HG03378 (cell line): Measurements from ENCODE around the gene NUDT8.
"Not testable (repeated sequence)": the region's sequence is repeated elsewhere in the genome, so short reads cannot be mapped to it uniquely, and the experiment has no call there.

Experiments
- ATAC-seq: cut with Tn5 transposase; IDR thresholded peaks from one replicate; pipeline ENCODE4 v1.9.1; 2021; ENCODE audit warnings: mild to moderate bottlenecking, moderate library complexity; ENCODE audit not compliant: unreplicated experiment

The NUDT8 gene

GRCh38 chr11:67644042-67644441, 14.3 kb upstream of the NUDT8 start:
- no peak for ATAC-seq

GRCh38 chr11:67642173-67643120, 12.7 kb upstream of the NUDT8 start:
- ATAC-seq = no peak

- ATAC-seq = no peak
Observed at GRCh38 chr11:67641338-67642172, 11.8 kb upstream of the NUDT8 start.

- no peak for ATAC-seq
Observed at GRCh38 chr11:67640758-67641337, 11.1 kb upstream of the NUDT8 start.

- ATAC-seq = no peak
Observed at GRCh38 chr11:67640021-67640757, 10.5 kb upstream of the NUDT8 start.

- ATAC-seq = no peak
Observed at GRCh38 chr11:67639438-67639859, 9.7 kb upstream of the NUDT8 start, which contains the start of gene TBX10. Gene TBX10 (minus strand): TSS chr11:67639763. CDS start chr11:67639472, 291 bp downstream.

GRCh38 chr11:67638535-67639437, 9.0 kb upstream of the NUDT8 start:
- no peak for ATAC-seq

GRCh38 chr11:67637441-67637840, 7.7 kb upstream of the NUDT8 start:
- ATAC-seq = not testable (repeated sequence)

GRCh38 chr11:67636962-67637361, 7.2 kb upstream of the NUDT8 start:
- ATAC-seq = no peak

- ATAC-seq = no peak
Observed at GRCh38 chr11:67635231-67635521, 5.4 kb upstream of the NUDT8 start.

GRCh38 chr11:67634366-67635230, 4.9 kb upstream of the NUDT8 start:
- ATAC-seq = no peak

- no peak for ATAC-seq
Observed at GRCh38 chr11:67633758-67634365, 4.1 kb upstream of the NUDT8 start.

- no peak for ATAC-seq
Observed at GRCh38 chr11:67632982-67633755, 3.4 kb upstream of the NUDT8 start.

GRCh38 chr11:67632175-67632981, 2.6 kb upstream of the NUDT8 start:
- ATAC-seq = no peak

GRCh38 chr11:67631853-67632174, 2.1 kb upstream of the NUDT8 start:
- no peak for ATAC-seq

- no peak for ATAC-seq
Observed at GRCh38 chr11:67631411-67631810, 1.7 kb upstream of the NUDT8 start.

- ATAC-seq = no peak
Observed at GRCh38 chr11:67630943-67631331, 1.2 kb upstream of the NUDT8 start.
